K562 (cell line): ENCODE measurements around the gene CACNA1E. TPM values are rescaled to one million over a fixed set of nuclear protein-coding genes. Genes with fewer than 3 reads are reported as not detected.

Experiments used
- ATAC-seq: fragments of 200-7000 bp; cut with Tn5 transposase; 3 replicates; pipeline ENCODE4 v1.9.1; 2020; ENCODE audit warnings: moderate library complexity
- BruUV-seq: library from RNA; stranded (reverse); fragments of 400-500 nt; replicated peaks from 2 replicates; lab custom pipeline; 2021; lab: Mats Ljungman, UMichigan
- CTCF ChIA-PET: fragments of 300-600 bp; formaldehyde crosslinking; extraction: SDS; loops from one replicate; lab custom pipeline; 2021; ENCODE audit warnings: low intra/inter-chr PET ratio; lab: Yijun Ruan, JAX
- POLR2A ChIA-PET: fragments of 300-600, 350-650 bp; sonication (Branson Sonifier 250); formaldehyde crosslinking; extraction: SDS; loops from one replicate; lab custom pipeline; 2021; ENCODE audit warnings: antibody characterized with exemption, inconsistent platforms; lab: Yijun Ruan, JAX
- DNase-seq, 4 experiments: peaks; one replicate each; pipeline versions ENCODE4 v3.0.0 to v3.0.0-alpha.2; 2011 to 2018; ENCODE audit warnings: low spot score in 3 of 4, mixed read lengths in 3 of 4; ENCODE audit errors: extremely low read depth in 1 of 4
- FAIRE-seq: peaks from 2 replicates; lab custom pipeline; 2011; peaks lifted over from hg19 to GRCh38; lab: Jason Lieb, UNC
- H2AFZ ChIP-seq: 2 replicates; pipeline ENCODE4 v1.6.0; 2011; ENCODE audit warnings: low read depth, low read length, control low read depth, inconsistent platforms
- H3K27ac ChIP-seq: fragments of 200-600 bp; 3 replicates; pipeline ENCODE4 v1.8.0; 2011; ENCODE audit warnings: low read depth, mild to moderate bottlenecking, control low read depth, inconsistent platforms, low read length, moderate library complexity, mixed read lengths; ENCODE audit errors: extremely low read depth
- H3K27me3 ChIP-seq, 2 experiments: fragments of 300-600 bp in 1 of 2; 2 replicates in 1 of 2; 3 replicates in 1 of 2; pipeline versions ENCODE4 v1.6.0 to v1.8.0; 2011; ENCODE audit warnings: inconsistent platforms in 2 of 2, low read length in 2 of 2, mild to moderate bottlenecking in 1 of 2, mixed read lengths in 1 of 2, moderate library complexity in 1 of 2; ENCODE audit not compliant: control insufficient read depth in 2 of 2, insufficient read depth in 2 of 2
- H3K36me3 ChIP-seq: fragments of 300-600 bp; 3 replicates; pipeline ENCODE4 v1.8.0; 2011; ENCODE audit warnings: mild to moderate bottlenecking, low read length, inconsistent platforms; ENCODE audit not compliant: control insufficient read depth, insufficient read depth
- H3K4me1 ChIP-seq, 2 experiments: fragments of 200-600 bp in 1 of 2; replicated peaks in 1 of 2; 2 replicates in 1 of 2; 3 replicates in 1 of 2; pipeline versions ENCODE4 v1.5.1 to v1.8.0; 2011; ENCODE audit warnings: inconsistent platforms in 2 of 2, low read length in 2 of 2, mild to moderate bottlenecking in 1 of 2, mixed read lengths in 1 of 2, moderate library complexity in 1 of 2; ENCODE audit not compliant: control insufficient read depth in 2 of 2, insufficient read depth in 2 of 2
- H3K4me2 ChIP-seq: 2 replicates; pipeline ENCODE4 v1.6.1; 2011; ENCODE audit warnings: low read length, control low read depth, inconsistent platforms, mixed read lengths; ENCODE audit not compliant: insufficient read depth
- H3K4me3 ChIP-seq: fragments of 200-600 bp; sonication (generic), shearing (Covaris generic); 2 replicates; pipeline ENCODE4 v1.5.1; 2016; ENCODE audit warnings: control low read depth, inconsistent platforms
- H3K79me2 ChIP-seq: fragments of 200-600 bp; 3 replicates; pipeline ENCODE4 v1.8.0; 2011; ENCODE audit warnings: low read length, inconsistent platforms; ENCODE audit not compliant: control insufficient read depth, insufficient read depth
- H3K9ac ChIP-seq, 2 experiments: 2 replicates each; pipeline versions ENCODE4 v1.6.0 to v1.6.1; 2011; ENCODE audit warnings: low read depth in 2 of 2, low read length in 2 of 2, control low read depth in 1 of 2, inconsistent platforms in 1 of 2, mild to moderate bottlenecking in 1 of 2, mixed read lengths in 1 of 2; ENCODE audit not compliant: insufficient read depth in 1 of 2
- H3K9me1 ChIP-seq: one replicate; pipeline ENCODE4 v1.6.0; 2011; ENCODE audit warnings: inconsistent platforms, mild to moderate bottlenecking, low read length, moderate library complexity; ENCODE audit not compliant: control insufficient read depth, insufficient read depth
- H3K9me3 ChIP-seq: replicated peaks from 2 replicates; pipeline ENCODE4 v1.5.1; 2011; ENCODE audit warnings: low read depth, low read length, inconsistent platforms; ENCODE audit not compliant: control insufficient read depth, insufficient read depth
- H4K20me1 ChIP-seq: replicated peaks from 2 replicates; pipeline ENCODE4 v1.6.1; 2011; ENCODE audit warnings: low read length, inconsistent platforms, mixed read lengths; ENCODE audit not compliant: control insufficient read depth, insufficient read depth
- ARNT ChIP-seq, 2 experiments: fragments of 450-650 bp; IDR thresholded peaks; 2 replicates each; pipeline ENCODE4 v1.6.1; 2016; ENCODE audit warnings: mild to moderate bottlenecking in 1 of 2
- FOXJ3 ChIP-seq: sonication (generic); formaldehyde crosslinking; IDR thresholded peaks from 2 replicates; pipeline ENCODE4 v1.4.0; 2020; ENCODE audit warnings: mild to moderate bottlenecking, missing genetic modification reagents
- NUFIP1 ChIP-seq: fragments of 450-650 bp; IDR thresholded peaks from 2 replicates; pipeline ENCODE4 v1.6.1; 2018; ENCODE audit not compliant: partially characterized antibody
- RB1 ChIP-seq: fragments of 450-650 bp; IDR thresholded peaks from 2 replicates; pipeline ENCODE4 v1.6.1; 2017; ENCODE audit warnings: low read depth, mild to moderate bottlenecking
- SMARCA5 ChIP-seq: fragments of 450-650 bp; IDR thresholded peaks from 2 replicates; pipeline ENCODE4 v1.6.1; 2016
- ZBTB5 ChIP-seq: fragments of 450-650 bp; IDR thresholded peaks from 2 replicates; pipeline ENCODE4 v1.6.1; 2017; ENCODE audit warnings: antibody characterized with exemption
- ZNF707 ChIP-seq: fragments of 250-450 bp; sonication (Bioruptor Pico); conservative IDR thresholded peaks from 2 replicates; pipeline ENCODE4 v1.8.0; 2022; ENCODE audit warnings: inconsistent platforms, mild to moderate bottlenecking, moderate library complexity
- WGBS: fragments of 100-300 bp; shearing (Covaris generic); methylation state at CpG from one replicate; pipeline ENCODE4 v1.1.6; 2016; ENCODE audit warnings: low coverage, mixed read lengths; ENCODE audit not compliant: insufficient coverage; ENCODE audit errors: missing lambda C conversion rate; 5-methylcytosine and 5-hydroxymethylcytosine counted together
- in situ Hi-C: fragments of 300-500 bp; cut with MboI; formaldehyde crosslinking; loops from 4 replicates; pipeline ENCODE4 v1.15.0; 2018; ENCODE audit warnings: inconsistent platforms, mixed read lengths
- intact Hi-C: fragments of 100-400 bp; cut with micrococcal nuclease; formaldehyde crosslinking; loops from 2 replicates; pipeline ENCODE4 v1.14.2; 2022
- polyA plus RNA-seq, 8 experiments: library from polyadenylated mRNA; depleted of rRNA in 4 of 8; stranded (reverse) in 5 of 8; unstranded in 3 of 8; fragments of >200 nt; fragmentation: Nextera tagmentation in 2 of 8; fragmentation: Illumina TruSeq in 1 of 8; extraction: Ambion mirVana in 2 of 8; extraction: Trizol in 1 of 8; gene quantifications; 2 replicates each; pipeline versions ENCODE4 v1.2.1 to v1.2.3, GENCODE V29; 2011 to 2014; ENCODE audit warnings: inconsistent platforms in 1 of 8, missing spikeins in 1 of 8
- total RNA-seq, 7 experiments: library from RNA; depleted of rRNA in 6 of 7; stranded (reverse); fragments of >200 nt in 6 of 7; fragmentation: Illumina TruSeq in 2 of 7; extraction: Trizol in 2 of 7; gene quantifications; 2 replicates each; pipeline versions ENCODE4 v1.2.1 to v1.2.3, GENCODE V29; 2011 to 2021; ENCODE audit warnings: low replicate concordance in 1 of 7

CACNA1E gene
- total and polyA plus RNA-seq, 9 of the 15 experiments (the other 6 are each of a cell fraction or from before 2014, with no cell fraction given): under 0.01 to 0.04 TPM; not detected in 7

GRCh38 chr1:181818943-181819342, 335.6 kb downstream of the CACNA1E start:
- Histone ChIP-seq H3K4me2 (no peak overlapping the region), H3K9me1 (no peaks in the 10 kb centered on the region), H3K9ac (no peak overlapping the region), H2AFZ (peak overlapping the region; percentile 49), H3K4me1 (peaks cover 0 to 4% of the 10 kb centered on the region in 2 experiments; a peak in 2 of 5 replicates), H3K27ac (no peak overlapping the region), H3K27me3 (no peaks in the 10 kb centered on the region), H3K79me2 (no peaks in the 10 kb centered on the region), H3K36me3 (no peaks in the 10 kb centered on the region), H3K4me3 (no peak overlapping the region), H3K9me3 (no peaks in the 10 kb centered on the region), H4K20me1 (no peaks in the 10 kb centered on the region)
- ChIA-PET POLR2A (interaction anchor here (0.8 to 1.1 kb wide), 2 partner anchors 109 to 259 kb away, joined by 3 to 4 read pairs; no protein-coding TSS in a partner anchor), CTCF (no interaction called here)
- no peak for TF ChIP-seq NUFIP1
- no peak for TF ChIP-seq ARNT (IDR thresholded peaks at IDR 0.05)
- TF ChIP-seq ZNF707 (CRISPR knock-in tag): no peak
- no peak for TF ChIP-seq ZBTB5
- TF ChIP-seq FOXJ3 (CRISPR knock-in tag): no peak
- no peak for TF ChIP-seq RB1
- TF ChIP-seq SMARCA5: no peak
- no peak for FAIRE-seq
- in situ Hi-C loops: no loop called here
- BruUV-seq: no TSS peak
- WGBS: 33% methylated on average over 1 of the region's 1 CpG
- no peak; the same call in 2 of the 3 replicates for ATAC-seq
- DNase-seq: no peak
- intact Hi-C loops: no loop called here
